Thymus (tissue), 11 donors: ENCODE measurements around the gene NHERF2. TPM values are rescaled to one million over a fixed set of nuclear protein-coding genes. Genes with fewer than 3 reads are reported as not detected.
A peak's percentile ranks its signal among the peaks of the same experiment; 100 is the strongest.

ENCODE experiments used
- DNase-seq, 9 donors: peaks; one replicate each; pipeline ENCODE4 v3.0.0-alpha.2; 2013; ENCODE audit warnings: low spot score in 9 of 9, low read depth in 6 of 9, missing footprints in 1 of 9
- H3K27ac ChIP-seq, 2 donors: one replicate each; pipeline ENCODE4 v1.5.1; 2013; ENCODE audit warnings: control low read depth in 1 of 2, low read depth in 1 of 2, low read length in 1 of 2, mild to moderate bottlenecking in 1 of 2, moderate library complexity in 1 of 2
- H3K27me3 ChIP-seq, 2 donors: one replicate each; pipeline ENCODE4 v1.5.1; 2013; ENCODE audit warnings: low read length in 1 of 2; ENCODE audit not compliant: control insufficient read depth in 2 of 2, insufficient read depth in 1 of 2
- H3K36me3 ChIP-seq, 2 donors: one replicate each; pipeline ENCODE4 v1.5.1; 2013; ENCODE audit warnings: low read length in 1 of 2, mild to moderate bottlenecking in 1 of 2, moderate library complexity in 1 of 2; ENCODE audit not compliant: control insufficient read depth in 2 of 2, insufficient read depth in 2 of 2
- H3K4me1 ChIP-seq, 2 donors: one replicate each; pipeline ENCODE4 v1.5.1; 2013; ENCODE audit warnings: low read length in 2 of 2; ENCODE audit not compliant: control insufficient read depth in 2 of 2, insufficient read depth in 2 of 2
- H3K4me3 ChIP-seq, 2 donors: one replicate each; pipeline ENCODE4 v1.5.1; 2013; ENCODE audit warnings: low read length in 2 of 2, control low read depth in 1 of 2, mild to moderate bottlenecking in 1 of 2
- H3K9me3 ChIP-seq, 2 donors: one replicate each; pipeline ENCODE4 v1.5.1; 2013; ENCODE audit warnings: low read length in 1 of 2, mild to moderate bottlenecking in 1 of 2; ENCODE audit not compliant: control insufficient read depth in 2 of 2, insufficient read depth in 1 of 2
- WGBS: extraction: QIAGEN DNeasy Blood & Tissue Kit; methylation state at CpG from one replicate; pipeline ENCODE4 v1.1.7; 2013; 5-methylcytosine and 5-hydroxymethylcytosine counted together
- polyA plus RNA-seq: library from polyadenylated mRNA; stranded (reverse); fragments of 200-250 nt; gene quantifications from one replicate; pipeline ENCODE4 v1.2.3, GENCODE V29; 2013
- total RNA-seq: library from RNA; stranded (reverse); fragments of 120-200 nt; gene quantifications from one replicate; pipeline ENCODE4 v1.2.4, GENCODE V29; 2013
- donor health status: healthy.

The NHERF2 gene
- total and polyA plus RNA-seq, 2 donors: 6.3 to 23.4 TPM

- Histone ChIP-seq H3K27me3 (no peaks in the 10 kb centered on the region), H3K36me3 (peaks cover 0 to 6% of the 10 kb centered on the region in 2 donors), H3K9me3 (no peaks in the 10 kb centered on the region), H3K4me3 (no peak overlapping the region), H3K27ac (no peak overlapping the region), H3K4me1 (peaks cover 0 to 43% of the 10 kb centered on the region in 2 donors)
- WGBS: 97% methylated on average over 20 of the region's 20 CpGs
- no peak for DNase-seq
Observed at GRCh38 chr16:2040787-2041522, 14.3 kb downstream of the NHERF2 start.

DNA sequence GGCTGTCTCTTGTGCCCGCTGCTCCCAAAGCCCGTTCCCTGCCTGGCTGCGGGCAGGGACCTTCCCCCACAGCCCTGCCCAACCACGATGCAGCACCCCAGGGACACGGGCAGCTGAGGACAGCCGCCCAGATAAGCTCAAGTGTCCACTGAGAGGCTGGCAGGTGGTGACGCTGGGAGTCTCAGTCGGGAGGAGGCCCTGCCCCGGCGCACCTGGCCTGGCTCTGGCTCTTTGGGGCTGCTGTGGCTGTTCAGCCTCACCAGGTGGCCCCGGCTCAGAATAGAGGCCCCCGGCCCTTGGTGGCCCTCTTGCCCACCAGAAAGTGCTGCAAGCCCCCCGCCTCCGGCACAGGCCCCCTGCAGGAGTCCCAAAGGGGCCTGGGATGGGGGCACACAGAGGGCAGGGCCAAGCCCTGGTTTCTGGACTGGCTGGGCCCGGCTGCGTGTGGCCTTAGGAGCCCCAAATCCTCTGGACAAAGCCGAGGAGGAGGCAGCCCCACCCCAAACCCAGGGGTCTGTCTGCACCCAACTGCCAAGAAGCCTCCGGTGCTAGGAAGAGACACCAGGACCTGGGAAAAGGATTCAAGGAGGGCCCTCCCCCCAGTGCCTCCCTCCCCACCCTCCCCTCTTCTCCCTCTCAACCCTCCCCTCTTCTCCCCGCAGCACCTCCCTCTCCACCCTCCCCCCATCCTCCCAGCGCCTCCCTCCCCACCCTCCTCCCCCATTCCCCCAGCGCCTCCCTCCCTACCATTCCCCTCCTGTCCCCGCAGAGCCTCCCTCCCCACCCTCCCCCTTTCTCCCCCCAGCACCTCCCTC lies 15.7 kb downstream of the NHERF2 start:
- Histone ChIP-seq H3K36me3 (peaks cover 0 to 6% of the 10 kb centered on the region in 2 donors), H3K4me1 (peaks cover 4 to 53% of the 10 kb centered on the region in 2 donors), H3K4me3 (no peak overlapping the region), H3K27me3 (no peaks in the 10 kb centered on the region), H3K9me3 (no peaks in the 10 kb centered on the region), H3K27ac (peak overlapping the region in 1 of 2 donors; percentile 43)
- no peak for DNase-seq
- WGBS: 83% methylated on average over 22 of the region's 22 CpGs

DNA sequence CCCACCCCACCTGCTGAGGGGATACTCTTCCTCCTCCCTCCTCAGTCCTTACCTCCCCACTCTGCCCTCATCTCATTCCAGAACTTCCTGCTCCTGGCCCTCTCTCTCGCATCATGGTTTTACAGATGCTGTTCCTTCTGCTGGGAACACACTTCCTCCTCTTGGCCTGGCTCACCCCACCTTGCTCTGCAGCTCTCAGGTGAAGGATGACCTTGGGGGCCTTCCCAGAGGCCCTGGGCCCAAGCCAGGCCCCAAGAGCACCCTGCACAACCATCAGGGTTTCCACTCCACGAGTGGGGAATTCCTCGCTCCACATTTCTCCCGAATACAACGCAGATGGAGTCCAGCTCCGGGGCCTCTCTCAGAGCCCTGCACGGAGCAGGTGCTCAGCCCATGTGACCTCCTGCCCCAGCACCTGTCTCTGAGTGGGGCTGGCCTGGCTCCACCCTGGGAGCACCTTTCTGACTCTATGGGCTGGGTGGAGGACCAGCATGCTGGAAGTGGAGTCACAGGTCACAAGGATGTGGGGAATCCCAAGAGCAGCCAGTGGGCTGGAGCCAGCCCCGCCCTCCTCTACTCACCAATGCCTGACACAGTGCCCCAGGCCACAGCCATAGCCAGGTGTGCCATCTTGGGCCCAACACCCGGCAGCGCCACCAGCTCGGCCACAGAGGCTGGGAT lies 16.4 kb downstream of the NHERF2 start:
- Histone ChIP-seq H3K27ac (peak overlapping the region in 1 of 2 donors; percentile 45), H3K4me1 (peaks cover 4 to 46% of the 10 kb centered on the region in 2 donors), H3K9me3 (no peaks in the 10 kb centered on the region), H3K36me3 (peaks cover 0 to 6% of the 10 kb centered on the region in 2 donors), H3K27me3 (no peaks in the 10 kb centered on the region), H3K4me3 (no peak overlapping the region)
- WGBS: 95% methylated on average over 11 of the region's 11 CpGs
- no peak for DNase-seq

GRCh38 chr16:2043667-2044451 lies 17.2 kb downstream of the NHERF2 start:
- peaks cover 10 to 47% of the 10 kb centered on the region in 2 donors for H3K4me1 ChIP-seq
- H3K27me3 ChIP-seq: no peaks in the 10 kb centered on the region
- H3K36me3 ChIP-seq: peaks cover 0 to 6% of the 10 kb centered on the region in 2 donors
- H3K4me3 ChIP-seq: no peak overlapping the region
- H3K9me3 ChIP-seq: no peaks in the 10 kb centered on the region
- WGBS: 87% methylated on average over 26 of the region's 26 CpGs
- DNase-seq: no peak
- H3K27ac ChIP-seq: peak overlapping the region in 1 of 2 donors; percentile 45

- Histone ChIP-seq H3K4me1 (peaks cover 10 to 42% of the 10 kb centered on the region in 2 donors), H3K27ac (no peak overlapping the region), H3K36me3 (peaks cover 2 to 6% of the 10 kb centered on the region in 2 donors), H3K27me3 (no peaks in the 10 kb centered on the region), H3K4me3 (no peak overlapping the region), H3K9me3 (no peaks in the 10 kb centered on the region)
- WGBS: 94% methylated on average over 22 of the region's 22 CpGs
- no peak for DNase-seq
Observed at GRCh38 chr16:2044541-2044940, 17.8 kb downstream of the NHERF2 start.

GRCh38 chr16:2045965-2046892 lies 19.5 kb downstream of the NHERF2 start:
- Histone ChIP-seq H3K4me1 (peaks cover 10 to 37% of the 10 kb centered on the region in 2 donors), H3K36me3 (peaks cover 9 to 13% of the 10 kb centered on the region in 2 donors), H3K27ac (no peak overlapping the region), H3K27me3 (no peaks in the 10 kb centered on the region), H3K9me3 (no peaks in the 10 kb centered on the region), H3K4me3 (no peak overlapping the region)
- DNase-seq: no peak
- 97% methylated on average over 21 of the region's 21 CpGs for WGBS

DNA sequence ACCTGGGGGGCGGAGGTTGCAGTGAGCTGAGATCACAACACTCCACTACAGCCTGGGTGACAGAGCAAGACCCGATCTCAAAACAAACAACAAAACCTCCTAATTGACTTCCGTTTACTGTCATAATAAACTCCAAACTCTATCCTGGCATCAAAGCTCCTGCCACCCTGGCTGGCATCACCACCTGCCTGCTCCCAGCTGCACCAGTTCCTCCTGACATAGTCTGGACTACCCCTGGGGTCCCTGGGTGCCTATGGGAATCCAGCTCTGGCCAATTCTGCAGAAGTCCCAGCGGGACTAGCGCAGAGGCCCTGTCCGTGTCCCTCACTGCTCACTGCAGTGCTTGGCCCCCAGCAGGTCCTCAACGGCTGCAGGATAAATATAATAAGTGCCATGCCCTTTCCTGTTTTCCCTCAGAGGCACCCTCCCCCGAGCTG lies 20.2 kb downstream of the NHERF2 start:
- Histone ChIP-seq H3K4me3 (peak overlapping the region; percentile 81 to 87), H3K27me3 (no peaks in the 10 kb centered on the region), H3K36me3 (peaks cover 15 to 18% of the 10 kb centered on the region in 2 donors), H3K9me3 (no peaks in the 10 kb centered on the region), H3K27ac (no peak overlapping the region), H3K4me1 (peaks cover 10 to 35% of the 10 kb centered on the region in 2 donors)
- no peak for DNase-seq
- 34% methylated on average over 8 of the region's 8 CpGs for WGBS
